IMR-90 (cell line): ENCODE results near the gene HSP90B1. TPM values are rescaled to one million over a fixed set of nuclear protein-coding genes. Genes with fewer than 3 reads are reported as not detected.
A peak's percentile ranks its signal among the peaks of the same experiment; 100 is the strongest.

Experiments
- ATAC-seq: fragments of 200-7000 bp; cut with Tn5 transposase; 2 replicates; pipeline ENCODE4 v1.9.1; 2020; ENCODE audit warnings: low read depth, mild to moderate bottlenecking, moderate library complexity
- BruUV-seq: library from RNA; stranded (reverse); fragments of 400-500 nt; replicated peaks from 2 replicates; lab custom pipeline; 2021; lab: Mats Ljungman, UMichigan
- CTCF ChIA-PET: fragments of 300-600 bp; formaldehyde crosslinking; extraction: SDS; loops from one replicate; lab custom pipeline; 2021; ENCODE audit warnings: antibody characterized with exemption; lab: Yijun Ruan, JAX
- POLR2A ChIA-PET: fragments of 300-600 bp; sonication (Branson Sonifier 250); formaldehyde crosslinking; loops from one replicate; lab custom pipeline; 2022; ENCODE audit warnings: antibody characterized with exemption; ENCODE audit not compliant: unreplicated experiment; lab: Charles Lee
- DNase-seq: peaks from one replicate; pipeline ENCODE4 v3.0.0; 2013
- H2AFZ ChIP-seq: replicated peaks from 2 replicates; pipeline ENCODE3; 2013; ENCODE audit warnings: low read length, mild to moderate bottlenecking; ENCODE audit not compliant: poor library complexity
- H2AK5ac ChIP-seq: 2 replicates; pipeline ENCODE4 v1.6.1; 2013; ENCODE audit warnings: low read depth, low read length, inconsistent platforms
- H2AK9ac ChIP-seq: replicated peaks from 2 replicates; pipeline ENCODE3; 2013; ENCODE audit warnings: mild to moderate bottlenecking, low read depth, low read length, moderate library complexity; ENCODE audit not compliant: poor library complexity
- H2BK120ac ChIP-seq: 2 replicates; pipeline ENCODE4 v1.6.1; 2013; ENCODE audit warnings: low read depth, low read length, inconsistent platforms
- H2BK15ac ChIP-seq: 3 replicates; pipeline ENCODE4 v1.6.1; 2013; ENCODE audit warnings: low read depth, low read length, inconsistent platforms
- H2BK20ac ChIP-seq: 2 replicates; pipeline ENCODE4 v1.6.1; 2013; ENCODE audit warnings: low read depth, mild to moderate bottlenecking, inconsistent platforms, low read length, moderate library complexity
- H2BK5ac ChIP-seq: 2 replicates; pipeline ENCODE4 v1.6.1; 2013; ENCODE audit warnings: mild to moderate bottlenecking, low read depth, low read length, inconsistent platforms; ENCODE audit not compliant: poor library complexity, severe bottlenecking
- H3K14ac ChIP-seq: replicated peaks from 2 replicates; pipeline ENCODE4 v1.6.1; 2013; ENCODE audit warnings: low read depth, low read length, inconsistent platforms
- H3K18ac ChIP-seq: 2 replicates; pipeline ENCODE4 v1.6.1; 2013; ENCODE audit warnings: low read depth, low read length, control low read depth
- H3K23ac ChIP-seq: 2 replicates; pipeline ENCODE4 v1.6.1; 2013; ENCODE audit warnings: low read depth, low read length, inconsistent platforms
- H3K27ac ChIP-seq: 2 replicates; pipeline ENCODE4 v1.5.1; 2013; ENCODE audit warnings: mild to moderate bottlenecking, control low read depth, low read length; ENCODE audit not compliant: insufficient read depth
- H3K27me3 ChIP-seq: 2 replicates; pipeline ENCODE4 v1.6.1; 2013; ENCODE audit warnings: low read length; ENCODE audit not compliant: control insufficient read depth, insufficient read depth
- H3K36me3 ChIP-seq: 2 replicates; pipeline ENCODE4 v1.6.1; 2013; ENCODE audit warnings: low read length, mixed read lengths; ENCODE audit not compliant: control insufficient read depth, insufficient read depth
- H3K4ac ChIP-seq: 2 replicates; pipeline ENCODE4 v1.6.1; 2013; ENCODE audit warnings: low read depth, low read length, inconsistent platforms
- H3K4me1 ChIP-seq: 2 replicates; pipeline ENCODE4 v1.6.1; 2013; ENCODE audit warnings: low read length, mixed read lengths; ENCODE audit not compliant: control insufficient read depth, insufficient read depth
- H3K4me2 ChIP-seq: 2 replicates; pipeline ENCODE4 v1.6.1; 2013; ENCODE audit warnings: low read depth, mild to moderate bottlenecking, control low read depth, low read length, moderate library complexity
- H3K4me3 ChIP-seq: 2 replicates; pipeline ENCODE4 v1.5.1; 2013; ENCODE audit warnings: low read depth, mild to moderate bottlenecking, control low read depth, low read length, moderate library complexity; ENCODE audit not compliant: insufficient read depth
- H3K56ac ChIP-seq: 2 replicates; pipeline ENCODE4 v1.6.1; 2013; ENCODE audit warnings: low read length, inconsistent platforms; ENCODE audit not compliant: insufficient read depth; ENCODE audit errors: extremely low read depth
- H3K79me1 ChIP-seq, 2 experiments: 2 replicates each; pipeline ENCODE4 v1.6.1; 2013; ENCODE audit warnings: low read length in 2 of 2, inconsistent platforms in 1 of 2, low read depth in 1 of 2
- H3K9ac ChIP-seq: 2 replicates; pipeline ENCODE4 v1.6.1; 2013; ENCODE audit warnings: low read depth, low read length, control low read depth
- H3K9me1 ChIP-seq: 2 replicates; pipeline ENCODE4 v1.6.1; 2013; ENCODE audit warnings: low read length, inconsistent platforms; ENCODE audit not compliant: insufficient read depth
- H3K9me3 ChIP-seq: 2 replicates; pipeline ENCODE4 v1.6.1; 2013; ENCODE audit warnings: low read length; ENCODE audit not compliant: control insufficient read depth, insufficient read depth
- H4K20me1 ChIP-seq: 2 replicates; pipeline ENCODE4 v1.6.1; 2013; ENCODE audit warnings: low read length, inconsistent platforms; ENCODE audit not compliant: insufficient read depth
- H4K5ac ChIP-seq: 2 replicates; pipeline ENCODE4 v1.6.1; 2013; ENCODE audit warnings: mild to moderate bottlenecking, low read depth, low read length, control low read depth
- H4K8ac ChIP-seq, 2 experiments: 2 replicates each; pipeline ENCODE4 v1.6.1; 2013; ENCODE audit warnings: low read depth in 2 of 2, low read length in 2 of 2, control low read depth in 1 of 2, inconsistent platforms in 1 of 2
- H4K91ac ChIP-seq: 2 replicates; pipeline ENCODE4 v1.6.1; 2013; ENCODE audit warnings: low read depth, low read length, inconsistent platforms; ENCODE audit not compliant: insufficient read depth
- POLR2A ChIP-seq: IDR thresholded peaks from 2 replicates; pipeline ENCODE4 v1.6.1; 2012; ENCODE audit warnings: mild to moderate bottlenecking, low read depth, low read length
- RCOR1 ChIP-seq: IDR thresholded peaks from 2 replicates; pipeline ENCODE4 v1.6.1; 2012; ENCODE audit warnings: mild to moderate bottlenecking, low read length, improper control_type of control experiment; ENCODE audit not compliant: insufficient replicate concordance
- WGBS, 2 experiments: methylation state at CpG; one replicate each; pipeline versions ENCODE4 v1.1.5 to v1.1.7; 2013; ENCODE audit warnings: missing lambda C conversion rate in 2 of 2; ENCODE audit not compliant: insufficient read length in 1 of 2; ENCODE audit errors: extremely low coverage in 2 of 2; 5-methylcytosine and 5-hydroxymethylcytosine counted together
- dilution Hi-C: fragments of 300-500 bp; cut with HindIII; formaldehyde crosslinking; loops from one replicate; pipeline ENCODE4 v1.14.3; 2018; ENCODE audit warnings: low sequenced_read_pairs; ENCODE audit not compliant: unreplicated experiment
- in situ Hi-C: fragments of 300-500 bp; cut with MboI; formaldehyde crosslinking; loops from 3 replicates; pipeline ENCODE4 v1.14.3; 2019; ENCODE audit warnings: low sequenced_read_pairs, inconsistent platforms, mixed read lengths
- intact Hi-C: fragments of 100-400 bp; cut with micrococcal nuclease; formaldehyde crosslinking; loops from 2 replicates; pipeline ENCODE4 v1.10.0; 2022
- polyA plus RNA-seq, 3 experiments: library from polyadenylated mRNA; depleted of rRNA; stranded (reverse); fragments of >200 nt; gene quantifications; 2 replicates each; pipeline ENCODE4 v1.2.3, GENCODE V29; 2012; ENCODE audit warnings: low replicate concordance in 1 of 3
- total RNA-seq: library from RNA; depleted of rRNA; stranded (reverse); fragments of >200 nt; gene quantifications from 2 replicates; pipeline ENCODE4 v1.2.3, GENCODE V29; 2012
- TF ChIP-seq, protein P1 (sequence below): conservative IDR thresholded peaks from 2 replicates; pipeline ENCODE4 v1.5.1; 2012; ENCODE audit warnings: mild to moderate bottlenecking, low read depth, low read length, improper control_type of control experiment

HSP90B1 gene
- total and polyA plus RNA-seq, 2 of the 4 experiments (the other 2 are of a cell fraction): 398 to 765 TPM

DNA sequence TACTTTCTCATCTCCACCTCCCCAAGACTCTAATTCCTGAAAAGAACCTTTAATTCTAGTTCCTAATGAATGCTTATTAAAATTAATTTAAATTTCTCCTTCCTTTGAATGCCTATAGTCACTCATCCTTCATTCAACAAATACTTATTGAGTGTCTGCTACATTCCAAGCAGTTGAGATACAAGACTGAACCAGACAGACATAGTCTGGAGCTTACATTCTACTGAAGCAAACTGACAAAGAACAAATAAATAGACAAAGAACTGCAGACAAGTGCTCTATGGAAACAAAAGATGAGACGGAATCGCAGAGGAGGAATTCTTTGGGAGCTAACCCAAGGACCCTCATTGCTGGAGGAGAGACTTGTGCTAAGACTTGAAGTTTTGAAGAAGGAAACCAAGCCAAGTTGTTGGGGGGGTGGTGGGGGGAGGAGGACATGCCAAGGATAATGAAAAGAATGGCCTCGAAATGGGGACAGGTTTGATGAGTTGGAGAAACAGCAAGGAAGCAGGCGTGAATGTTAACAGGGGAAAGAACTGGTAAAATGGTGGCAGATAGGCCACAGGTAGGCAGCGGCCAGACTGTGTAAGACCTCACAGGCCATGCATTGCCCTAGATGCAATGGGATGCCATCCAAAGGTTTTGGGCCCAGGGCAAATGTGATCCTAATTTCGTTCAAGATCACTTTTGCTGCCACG, 25.8 kb downstream of the HSP90B1 start:
- Histone ChIP-seq H4K91ac (peak overlapping the region; percentile 78), H2AK5ac (peak overlapping the region; percentile 88), H3K18ac (peak overlapping the region; percentile 33; the same call in 1 of the 2 replicates), H4K5ac (peak overlapping the region; percentile 46), H2BK20ac (no peak overlapping the region), H3K23ac (peak overlapping the region; percentile 61), H3K27ac (peak overlapping the region; percentile 90), H3K9ac (peak overlapping the region; percentile 93), H3K27me3 (no peaks in the 10 kb centered on the region), H3K9me3 (no peaks in the 10 kb centered on the region), H3K14ac (peak overlapping the region; percentile 70), H3K4me1 (peaks cover 3% of the 10 kb centered on the region; the same call in 1 of the 2 replicates), H3K4ac (peak overlapping the region; percentile 81), H3K9me1 (peaks cover 5% of the 10 kb centered on the region; the same call in 1 of the 2 replicates), H3K4me3 (peak overlapping the region; percentile 72), H2BK15ac (no peak overlapping the region; the same call in 2 of the 3 replicates), H2BK5ac (peak overlapping the region; percentile 78), H3K56ac (peak overlapping the region; percentile 44; the same call in 1 of the 2 replicates), H2AK9ac (peak overlapping the region; percentile 90), H2BK120ac (0 out of 2 replicates have a peak overlapping the region, but pooled peaks have one; percentile 63), H2AFZ (peak overlapping the region; percentile 95), H3K79me1 (peaks cover 21 to 53% of the 10 kb centered on the region in 2 experiments), H4K8ac (peak overlapping the region; percentile 91 to 95), H4K20me1 (peaks cover 3% of the 10 kb centered on the region; the same call in 1 of the 2 replicates), H3K4me2 (peak overlapping the region; percentile 98), H3K36me3 (peaks cover 17% of the 10 kb centered on the region)
- dilution Hi-C loops (no loop called here), intact Hi-C loops (loop anchor here (2.0 kb wide), 1 partner anchor 153 kb away; no protein-coding TSS in a partner anchor), in situ Hi-C loops (no loop called here)
- BruUV-seq: no TSS peak
- CTCF ChIA-PET: interaction anchor here (0.6 kb wide), 1 partner anchor 16 kb away, joined by 7 read pairs; no protein-coding TSS in a partner anchor
- whole genome bisulfite sequencing, 2 experiments: 4% methylated on average over 5 of the region's 7 CpGs; no CpG with 5 or more reads in 1 of the 2 experiments
- ATAC-seq (peak; percentile 15), DNase-seq (peak; percentile 58)
- TF ChIP-seq, protein P1, sequence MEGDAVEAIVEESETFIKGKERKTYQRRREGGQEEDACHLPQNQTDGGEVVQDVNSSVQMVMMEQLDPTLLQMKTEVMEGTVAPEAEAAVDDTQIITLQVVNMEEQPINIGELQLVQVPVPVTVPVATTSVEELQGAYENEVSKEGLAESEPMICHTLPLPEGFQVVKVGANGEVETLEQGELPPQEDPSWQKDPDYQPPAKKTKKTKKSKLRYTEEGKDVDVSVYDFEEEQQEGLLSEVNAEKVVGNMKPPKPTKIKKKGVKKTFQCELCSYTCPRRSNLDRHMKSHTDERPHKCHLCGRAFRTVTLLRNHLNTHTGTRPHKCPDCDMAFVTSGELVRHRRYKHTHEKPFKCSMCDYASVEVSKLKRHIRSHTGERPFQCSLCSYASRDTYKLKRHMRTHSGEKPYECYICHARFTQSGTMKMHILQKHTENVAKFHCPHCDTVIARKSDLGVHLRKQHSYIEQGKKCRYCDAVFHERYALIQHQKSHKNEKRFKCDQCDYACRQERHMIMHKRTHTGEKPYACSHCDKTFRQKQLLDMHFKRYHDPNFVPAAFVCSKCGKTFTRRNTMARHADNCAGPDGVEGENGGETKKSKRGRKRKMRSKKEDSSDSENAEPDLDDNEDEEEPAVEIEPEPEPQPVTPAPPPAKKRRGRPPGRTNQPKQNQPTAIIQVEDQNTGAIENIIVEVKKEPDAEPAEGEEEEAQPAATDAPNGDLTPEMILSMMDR: no peak
- TF ChIP-seq POLR2A: 0 out of 2 replicates have a peak, but pooled peaks have one; percentile 22
- no peak for TF ChIP-seq RCOR1
- POLR2A ChIA-PET: interaction anchor here (1.2 kb wide), 1 partner anchor 10 kb away, joined by 4 read pairs; the partner anchor contains the start of gene TDG
